Spleen (tissue), 7 donors: ENCODE results near the gene PBXIP1.

Experiments
- CTCF ChIP-seq, 11 experiments: fragments of 200-600 bp in 7 of 11; fragments of 450-650 bp in 4 of 11; sonication (generic) in 4 of 11; IDR thresholded peaks in 8 of 11; conservative IDR thresholded peaks in 3 of 11; 1 replicate in 7 of 11; 2 replicates in 4 of 11; pipeline versions ENCODE4 v1.4.0 to v1.8.0; 2016 to 2021; ENCODE audit warnings: antibody characterized with exemption in 11 of 11, inconsistent platforms in 4 of 11, mild to moderate bottlenecking in 1 of 11
- POLR2A ChIP-seq, 3 donors: fragments of 450-650 bp; IDR thresholded peaks; one replicate each; pipeline ENCODE4 v1.5.1; 2017; ENCODE audit warnings: antibody characterized with exemption in 3 of 3, mild to moderate bottlenecking in 1 of 3
- donor health status: DM: no; HTN: no; CAD: no; lungs with moderate emphysema.
- donor health status: DM: no; HTN: no; CAD: no.
- donor health status: DM: no; HTN: no; CAD: no.

- TF ChIP-seq POLR2A (IDR thresholded peaks at IDR 0.05) (no peak), CTCF (IDR thresholded peaks at IDR 0.05 in 8 of 11, conservative IDR thresholded peaks at IDR 0.05 in 3 of 11) (no peak)
These were observed 22.5 kb upstream of the PBXIP1 start for GRCh38 chr1:154978360-154978759.
